T-helper 22 cell (primary cell): ENCODE data around the gene C2CD5.
A peak's percentile ranks its signal among the peaks of the same experiment; 100 is the strongest.
"Not testable (repeated sequence)": the region's sequence is repeated elsewhere in the genome, so short reads cannot be mapped to it uniquely, and the experiment has no call there.

ENCODE experiments used
- DNase-seq: peaks from one replicate; pipeline ENCODE4 v3.0.0-alpha.2; 2020; ENCODE audit warnings: low read depth

Gene C2CD5, protein sequence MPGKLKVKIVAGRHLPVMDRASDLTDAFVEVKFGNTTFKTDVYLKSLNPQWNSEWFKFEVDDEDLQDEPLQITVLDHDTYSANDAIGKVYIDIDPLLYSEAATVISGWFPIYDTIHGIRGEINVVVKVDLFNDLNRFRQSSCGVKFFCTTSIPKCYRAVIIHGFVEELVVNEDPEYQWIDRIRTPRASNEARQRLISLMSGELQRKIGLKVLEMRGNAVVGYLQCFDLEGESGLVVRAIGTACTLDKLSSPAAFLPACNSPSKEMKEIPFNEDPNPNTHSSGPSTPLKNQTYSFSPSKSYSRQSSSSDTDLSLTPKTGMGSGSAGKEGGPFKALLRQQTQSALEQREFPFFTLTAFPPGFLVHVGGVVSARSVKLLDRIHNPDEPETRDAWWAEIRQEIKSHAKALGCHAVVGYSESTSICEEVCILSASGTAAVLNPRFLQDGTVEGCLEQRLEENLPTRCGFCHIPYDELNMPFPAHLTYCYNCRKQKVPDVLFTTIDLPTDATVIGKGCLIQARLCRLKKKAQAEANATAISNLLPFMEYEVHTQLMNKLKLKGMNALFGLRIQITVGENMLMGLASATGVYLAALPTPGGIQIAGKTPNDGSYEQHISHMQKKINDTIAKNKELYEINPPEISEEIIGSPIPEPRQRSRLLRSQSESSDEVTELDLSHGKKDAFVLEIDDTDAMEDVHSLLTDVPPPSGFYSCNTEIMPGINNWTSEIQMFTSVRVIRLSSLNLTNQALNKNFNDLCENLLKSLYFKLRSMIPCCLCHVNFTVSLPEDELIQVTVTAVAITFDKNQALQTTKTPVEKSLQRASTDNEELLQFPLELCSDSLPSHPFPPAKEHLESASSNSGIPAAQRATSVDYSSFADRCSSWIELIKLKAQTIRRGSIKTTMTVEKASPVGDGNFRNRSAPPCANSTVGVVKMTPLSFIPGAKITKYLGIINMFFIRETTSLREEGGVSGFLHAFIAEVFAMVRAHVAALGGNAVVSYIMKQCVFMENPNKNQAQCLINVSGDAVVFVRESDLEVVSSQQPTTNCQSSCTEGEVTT

DNA sequence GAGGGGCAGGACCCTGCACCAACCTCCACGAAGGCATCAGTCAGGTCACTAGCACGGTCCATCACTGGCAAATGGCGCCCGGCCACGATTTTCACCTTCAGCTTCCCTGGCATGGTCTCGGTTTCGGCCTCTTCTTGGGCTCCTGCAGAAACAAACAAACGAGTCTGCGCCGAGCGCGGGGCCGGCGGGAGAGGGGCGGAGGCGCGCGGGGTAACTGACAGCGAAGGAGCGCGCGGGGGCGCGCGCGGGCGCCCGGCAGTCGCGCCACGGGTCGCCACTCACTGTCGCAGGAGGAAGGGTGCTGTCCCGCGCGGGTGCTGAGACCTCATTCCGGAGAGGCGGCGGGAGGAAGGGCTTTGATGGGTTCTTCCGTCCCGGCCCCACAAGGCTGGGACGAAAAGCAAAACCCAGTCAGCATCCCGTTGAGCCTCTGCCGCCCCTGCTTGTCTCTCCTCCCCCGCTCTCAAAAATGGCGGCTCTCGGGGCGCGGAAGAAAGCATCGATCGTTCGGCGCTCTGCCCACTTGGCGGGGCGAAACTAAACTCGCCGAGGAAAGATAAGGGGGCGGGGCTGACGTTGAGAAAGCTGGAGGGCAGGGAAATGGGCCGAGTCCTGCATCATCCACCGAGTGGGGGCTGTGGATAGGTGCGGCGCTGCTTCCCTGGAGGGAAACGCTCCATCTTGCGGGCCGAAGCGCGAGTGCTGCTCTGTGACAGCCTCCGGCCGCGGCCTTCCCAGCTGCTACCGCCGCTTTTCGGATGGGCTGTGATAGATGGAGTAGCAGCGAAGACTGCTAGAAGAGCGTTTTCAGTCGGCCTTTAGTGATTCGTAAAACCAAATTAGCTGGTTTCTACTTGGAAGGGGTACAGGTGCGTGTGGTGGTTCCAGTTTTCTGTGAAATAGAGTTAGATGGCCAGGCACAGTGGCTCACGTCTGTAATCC lies at the start of gene C2CD5:
C2CD5 (minus strand) TSS at position 505 of the 942 bp plus-strand sequence; CDS start at position 113, 392 bp downstream.
- DNase-seq, result peak; percentile 88

DNA sequence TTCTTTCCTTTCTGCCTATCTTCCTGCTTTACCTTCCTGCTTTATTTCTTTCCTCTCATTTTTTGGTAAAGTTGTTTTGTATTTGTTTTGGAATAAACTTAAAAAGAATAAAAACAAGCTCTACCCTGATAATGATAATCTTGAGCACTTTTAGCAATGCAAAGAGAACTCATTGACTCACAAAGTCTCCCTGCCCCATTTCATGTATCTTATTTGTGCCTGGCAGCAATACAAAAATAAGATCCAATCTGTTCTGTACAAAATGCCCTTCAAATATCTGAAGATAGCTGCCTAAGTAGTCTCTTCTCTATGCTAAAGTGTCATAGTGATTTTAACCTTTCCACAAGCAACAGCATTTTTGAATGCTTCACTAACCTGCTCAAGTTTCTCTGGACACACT lies 49.5 kb upstream of the C2CD5 start:
- DNase-seq, result no peak

DNA sequence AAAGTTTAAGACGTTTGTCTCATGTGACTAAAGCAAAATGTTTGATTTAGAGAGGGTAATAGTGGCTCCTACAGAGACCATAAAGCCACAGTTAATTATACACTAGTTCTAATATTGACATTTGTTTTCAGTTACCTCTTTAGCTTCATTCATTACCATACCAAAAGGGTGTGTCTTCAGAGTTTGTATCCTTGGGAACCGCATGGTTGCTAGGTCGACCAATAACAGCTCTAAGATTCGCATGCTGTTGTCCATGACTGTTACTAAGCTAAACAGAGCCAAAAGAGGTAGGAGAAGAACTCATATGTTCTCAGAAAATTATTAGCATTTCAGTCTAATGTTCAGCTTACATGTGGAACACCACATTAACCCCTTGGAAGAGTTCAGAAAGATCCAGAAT lies 44.5 kb upstream of the C2CD5 start:
- no peak for DNase-seq

DNA sequence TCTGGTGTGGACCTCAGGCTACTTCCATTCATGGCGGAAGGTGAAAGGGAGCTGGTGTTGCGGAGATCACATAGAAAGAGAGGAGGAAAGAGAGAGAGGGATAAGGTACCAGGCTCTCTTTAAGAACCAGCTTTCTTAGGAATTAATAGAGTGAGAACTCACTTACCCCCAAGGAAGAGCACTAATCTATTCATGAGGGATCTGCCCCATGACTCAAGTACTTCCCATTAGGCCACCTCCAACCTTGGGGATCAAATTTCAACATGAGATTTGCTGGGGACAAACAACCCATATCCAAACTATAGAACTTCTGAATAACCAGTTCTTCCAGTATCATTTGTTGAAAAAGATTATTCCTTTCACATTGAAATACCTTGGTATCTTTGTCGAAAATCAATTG lies 34.0 kb upstream of the C2CD5 start:
- no peak for DNase-seq

DNA sequence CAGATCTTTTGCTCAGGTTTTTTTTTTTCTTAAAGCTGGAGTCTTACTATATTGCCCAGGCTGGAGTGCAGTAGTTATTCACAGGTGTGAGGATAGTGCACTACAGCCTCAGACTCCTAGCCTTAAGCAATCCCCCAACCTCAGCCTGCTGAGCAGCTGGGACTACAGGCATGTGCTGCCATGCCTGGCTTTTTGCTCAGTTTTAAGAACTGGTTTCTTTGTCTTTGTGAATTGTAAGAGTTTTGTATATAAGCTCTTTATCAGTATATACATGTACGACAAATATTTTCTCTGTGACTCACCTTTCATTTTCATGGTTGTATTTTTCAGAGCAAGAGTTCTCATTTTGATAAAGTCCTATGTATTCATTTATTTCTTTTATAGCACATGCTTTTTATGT lies 33.3 kb upstream of the C2CD5 start:
- DNase-seq, result no peak

DNA sequence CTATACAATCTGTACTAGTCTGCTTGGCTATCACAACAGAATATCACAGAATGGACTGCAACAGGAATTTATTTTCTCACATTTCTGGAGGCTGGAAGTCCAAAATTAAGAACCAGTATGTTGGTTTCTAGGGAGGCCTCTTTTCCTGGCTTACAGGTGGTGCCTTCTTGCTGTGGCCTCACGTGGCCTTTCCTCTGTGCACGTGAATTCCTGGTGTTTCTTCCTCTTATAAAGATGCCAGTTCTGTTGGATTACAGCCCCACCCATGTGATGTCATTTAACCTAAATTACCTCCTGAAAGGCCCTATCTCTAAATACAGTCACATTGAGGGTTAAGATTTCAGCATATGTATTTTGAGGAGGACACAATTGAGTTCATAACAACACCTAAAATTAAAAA lies 32.1 kb upstream of the C2CD5 start:
- DNase-seq, result no peak

DNA sequence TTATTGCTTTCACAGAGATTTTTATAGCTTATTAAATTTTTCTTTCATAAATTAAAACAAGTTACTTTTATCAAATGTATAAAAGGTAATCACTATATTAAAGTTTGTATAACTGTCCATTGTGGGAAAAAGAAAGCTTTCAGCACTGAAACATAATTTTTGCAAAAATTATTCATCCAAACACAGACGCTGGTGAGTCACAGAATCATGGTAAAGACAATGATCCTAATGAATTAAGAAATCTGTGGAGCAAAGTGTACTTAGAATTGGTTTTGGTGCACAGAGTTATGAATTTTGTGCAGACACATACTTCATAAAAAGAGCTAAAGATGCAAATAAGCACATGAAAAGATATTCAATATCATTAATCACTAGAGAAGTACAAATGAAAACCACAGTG lies 31.7 kb upstream of the C2CD5 start:
- no peak for DNase-seq

DNA sequence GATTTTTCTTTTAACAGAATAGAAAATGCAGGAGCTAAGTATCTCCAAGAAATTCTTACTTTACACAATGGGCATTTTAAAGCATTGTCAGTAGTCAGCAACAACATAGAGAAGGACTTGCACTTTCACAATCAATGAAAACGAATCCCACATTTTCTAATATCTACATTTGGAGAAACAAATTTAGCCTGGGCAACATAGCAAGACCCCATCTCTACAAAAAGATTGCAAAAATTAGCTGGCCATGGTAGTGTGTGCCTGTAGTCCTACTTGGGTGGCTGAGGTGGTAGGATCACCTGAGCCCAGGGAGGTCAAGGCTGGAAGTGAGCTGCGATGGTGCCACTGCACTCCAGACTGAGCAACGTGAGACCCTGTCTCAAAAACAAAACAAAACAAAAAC lies 30.6 kb upstream of the C2CD5 start:
- no peak for DNase-seq

DNA sequence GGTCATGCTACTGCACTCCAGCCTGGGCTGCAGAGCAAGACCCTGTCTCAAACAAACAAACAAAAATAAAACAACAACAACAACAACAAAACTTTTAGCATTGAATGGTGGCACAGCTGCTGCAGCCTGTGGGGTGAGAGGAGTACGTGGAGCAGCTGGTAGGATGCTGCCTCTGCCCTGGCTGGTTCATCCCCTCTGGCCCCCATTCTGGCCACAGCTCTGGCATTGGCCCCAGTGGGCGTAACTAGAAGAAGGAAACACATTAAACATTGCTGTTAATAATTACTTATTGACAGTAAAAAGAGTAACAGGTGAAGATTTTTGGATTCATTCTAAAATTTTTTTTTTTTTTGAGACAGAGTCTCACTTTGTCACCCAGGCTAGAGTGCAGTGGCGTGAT lies 28.8 kb upstream of the C2CD5 start:
- no peak for DNase-seq

DNA sequence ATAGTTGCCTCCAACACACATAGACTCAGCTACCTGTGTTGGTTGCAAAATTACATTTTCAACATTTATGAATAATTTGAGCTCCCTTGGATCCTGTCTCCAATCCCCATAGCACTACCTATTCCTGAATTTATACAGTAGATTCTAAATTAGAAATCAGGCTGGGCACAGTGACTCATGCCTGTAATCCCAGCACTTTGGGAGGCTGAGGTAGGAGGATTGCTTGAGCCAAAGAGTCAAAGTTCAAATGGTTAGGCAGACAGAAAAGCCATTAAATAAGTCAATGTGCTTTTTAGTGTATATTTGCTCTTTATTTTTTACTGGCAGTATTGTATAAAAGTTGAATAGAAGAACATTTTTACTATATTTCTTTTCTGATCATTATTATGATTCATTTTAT lies 24.9 kb upstream of the C2CD5 start:
- no peak for DNase-seq

DNA sequence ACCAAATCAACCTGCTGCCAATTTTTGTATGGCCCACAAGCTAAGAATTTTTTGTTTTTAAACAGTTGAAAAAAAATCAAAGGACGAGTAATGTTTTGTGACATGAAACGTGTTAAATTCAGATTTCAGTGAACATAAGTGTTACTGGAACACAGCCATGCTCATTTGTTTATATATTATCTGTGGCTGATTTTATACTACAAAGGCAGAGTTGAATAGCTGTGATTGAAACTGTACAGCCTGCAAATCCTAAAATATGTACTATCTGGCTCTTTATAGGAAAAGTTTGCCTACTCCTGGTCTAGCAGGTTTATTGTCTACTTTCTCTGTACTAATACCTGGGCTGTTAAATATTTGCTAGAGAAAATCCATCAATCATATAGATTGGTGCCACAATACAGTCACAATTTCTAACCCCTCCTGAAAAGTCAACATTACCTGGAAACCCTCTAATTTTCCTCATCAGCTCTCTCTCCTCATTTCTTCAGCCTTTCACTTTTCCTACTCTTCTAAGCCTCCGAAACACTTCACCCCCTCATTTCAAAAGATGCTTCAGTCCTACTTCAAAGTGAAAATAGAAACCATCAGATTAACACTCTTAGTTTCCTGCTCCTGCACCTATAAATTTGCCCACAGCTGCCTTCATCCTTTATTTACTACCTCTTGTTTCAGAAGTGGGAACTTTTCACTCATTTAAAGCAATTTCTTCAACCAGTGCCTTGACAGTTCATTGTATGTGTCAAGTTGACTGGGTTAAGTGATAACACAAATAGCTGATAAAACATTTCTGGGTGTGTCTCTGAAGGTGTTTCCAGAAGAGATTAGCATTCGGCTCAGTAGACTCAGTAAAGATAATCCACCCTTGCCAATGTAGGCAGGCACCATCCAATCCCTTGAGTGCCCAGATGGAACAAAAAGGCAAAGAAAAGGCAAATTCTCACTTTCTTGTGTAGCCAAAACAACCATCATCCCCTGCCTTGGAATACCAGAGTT lies 18.0 kb upstream of the C2CD5 start:
- no peak for DNase-seq

DNA sequence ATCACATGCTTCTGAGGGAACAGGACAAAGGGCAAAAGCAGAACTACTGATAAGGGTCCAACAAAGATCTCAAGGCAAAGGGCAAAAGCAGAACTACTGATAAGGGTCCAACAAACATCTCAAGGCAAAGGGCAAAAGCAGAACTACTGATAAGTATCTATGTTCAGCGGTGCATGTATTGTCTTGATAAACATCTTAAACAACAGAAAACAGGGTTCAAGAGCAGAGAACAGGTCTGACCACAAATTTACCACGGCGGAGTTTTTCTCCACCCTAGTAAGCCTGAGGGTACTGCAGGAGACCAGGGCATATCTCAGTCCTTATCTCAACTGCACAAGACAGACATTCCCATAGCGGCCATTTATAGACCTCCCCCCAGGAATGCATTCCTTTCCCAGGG lies 10.4 kb upstream of the C2CD5 start:
- DNase-seq, result not testable (repeated sequence)

DNA sequence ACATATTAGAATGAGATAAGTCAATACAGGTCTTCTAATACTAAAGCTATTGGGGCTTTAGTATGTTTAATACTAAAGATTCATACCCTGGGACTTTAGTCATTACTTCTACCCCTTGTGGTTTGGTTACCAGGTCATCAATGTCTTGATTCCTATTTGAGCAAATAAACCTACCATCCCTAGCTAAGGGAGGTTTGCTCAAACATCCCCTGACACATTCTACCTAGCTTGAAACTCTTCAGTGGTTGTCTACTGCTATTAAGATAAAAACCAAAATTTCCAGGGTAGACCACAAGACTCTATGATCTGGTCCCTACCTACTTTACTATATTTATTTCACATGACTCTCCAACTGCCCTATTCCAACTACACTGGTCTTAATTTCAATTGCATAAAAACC lies 7.3 kb upstream of the C2CD5 start:
- no peak for DNase-seq

DNA sequence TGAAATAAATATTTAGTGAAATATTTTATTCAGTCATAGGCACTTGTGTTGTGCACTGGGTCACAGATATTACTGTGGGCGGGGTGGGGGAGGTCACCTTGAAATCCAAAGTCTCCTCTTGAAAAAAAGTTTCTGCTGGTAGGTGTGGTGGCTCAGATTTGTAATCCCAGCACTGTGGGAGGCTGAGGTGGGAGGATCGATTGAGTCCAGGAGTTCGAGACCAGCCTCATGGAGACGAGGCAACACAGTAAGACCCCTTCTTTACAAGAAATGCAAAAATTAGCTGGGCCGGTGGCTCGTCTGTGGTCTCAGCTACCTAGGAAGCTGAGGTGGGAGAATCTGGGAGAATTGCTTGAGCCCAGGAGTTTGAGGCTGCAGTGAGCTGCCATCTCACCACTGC lies 913 bp upstream of the C2CD5 start:
- no peak for DNase-seq

DNA sequence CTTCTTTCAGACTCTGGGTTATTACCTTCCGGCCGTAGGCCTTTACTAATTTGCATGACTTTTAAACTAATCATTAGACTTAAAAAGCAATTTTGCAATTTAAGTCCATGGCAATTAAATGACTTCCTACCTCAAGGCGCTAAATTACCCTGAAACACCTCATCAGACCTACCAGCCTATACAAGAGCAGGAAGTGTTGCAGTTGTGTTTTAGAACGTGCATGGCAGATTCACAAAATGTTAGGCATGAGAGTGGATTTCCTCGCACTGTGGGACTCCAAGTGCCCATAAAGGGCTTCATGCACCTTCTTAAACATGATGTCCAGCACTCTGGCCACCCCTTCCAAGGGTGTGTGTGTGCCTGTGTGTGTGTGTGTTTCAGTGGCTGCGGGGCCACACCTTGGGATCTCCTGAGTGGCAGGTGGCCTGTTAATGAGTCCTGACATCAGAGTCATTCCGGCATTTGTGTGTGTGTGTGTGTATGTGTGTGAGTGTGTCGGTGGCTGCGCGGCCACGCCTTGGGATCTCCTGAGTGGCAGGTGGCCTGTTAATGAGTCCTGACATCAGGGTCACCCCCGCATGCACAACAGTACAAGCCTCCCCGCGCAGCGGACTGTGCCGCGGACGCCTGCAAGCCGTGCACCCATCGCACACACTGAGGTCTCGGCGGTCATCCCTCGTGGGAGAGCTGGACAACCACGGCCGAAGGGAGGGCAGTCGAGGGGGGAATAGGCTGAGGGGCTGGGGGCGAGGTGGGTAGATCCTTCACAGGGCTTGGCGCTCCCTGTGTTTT lies 900 bp downstream of the C2CD5 start:
- peak; percentile 30 for DNase-seq

DNA sequence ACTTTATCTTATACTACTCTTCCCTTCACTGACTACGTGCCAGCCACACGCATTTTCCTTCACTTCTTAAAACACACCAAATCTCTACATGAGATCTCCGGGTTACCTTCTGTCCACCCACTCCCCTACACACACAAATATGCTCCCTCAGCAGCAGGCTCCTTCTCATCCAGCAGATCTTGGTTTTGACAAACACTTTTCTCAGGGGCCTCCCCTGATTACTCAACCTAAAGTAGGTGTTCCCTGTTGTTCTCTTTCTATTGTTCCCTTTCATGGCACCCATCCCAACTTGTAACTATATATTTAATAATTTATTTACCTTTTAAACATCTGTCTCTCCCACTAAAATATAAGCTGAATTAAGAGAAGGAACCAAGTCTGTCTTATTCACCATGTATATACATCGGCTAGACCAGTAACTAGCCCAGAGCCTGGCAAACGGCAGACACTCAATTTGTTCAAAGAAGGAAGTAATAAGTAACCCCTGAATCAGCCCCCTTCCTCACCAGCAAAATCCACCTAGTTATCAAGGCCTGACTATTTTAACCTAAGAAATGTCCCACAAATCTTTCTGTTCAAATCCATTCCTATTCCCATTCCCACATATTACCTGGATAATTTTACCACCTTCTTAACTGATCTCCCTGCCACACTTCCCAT lies 2.7 kb downstream of the C2CD5 start:
- DNase-seq, result no peak

DNA sequence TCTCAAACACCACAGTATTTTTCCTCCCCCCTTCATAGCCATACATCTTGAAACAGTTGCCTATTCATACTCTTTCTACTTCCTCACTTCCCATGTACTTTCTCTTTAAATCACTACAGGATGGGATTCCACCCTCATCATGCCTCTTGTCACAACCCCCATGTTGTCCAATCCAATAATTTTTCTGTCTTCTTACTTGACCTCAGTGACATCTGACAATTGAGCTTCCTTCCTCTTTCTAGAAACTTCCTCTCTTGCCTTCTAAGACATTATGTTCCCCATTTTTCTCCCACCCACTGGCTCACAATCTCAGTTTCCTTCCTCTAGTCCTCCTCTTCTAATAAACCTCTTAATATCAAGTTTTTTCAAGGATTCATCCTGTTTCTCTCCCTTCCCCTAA lies 5.3 kb downstream of the C2CD5 start:
- no peak for DNase-seq

DNA sequence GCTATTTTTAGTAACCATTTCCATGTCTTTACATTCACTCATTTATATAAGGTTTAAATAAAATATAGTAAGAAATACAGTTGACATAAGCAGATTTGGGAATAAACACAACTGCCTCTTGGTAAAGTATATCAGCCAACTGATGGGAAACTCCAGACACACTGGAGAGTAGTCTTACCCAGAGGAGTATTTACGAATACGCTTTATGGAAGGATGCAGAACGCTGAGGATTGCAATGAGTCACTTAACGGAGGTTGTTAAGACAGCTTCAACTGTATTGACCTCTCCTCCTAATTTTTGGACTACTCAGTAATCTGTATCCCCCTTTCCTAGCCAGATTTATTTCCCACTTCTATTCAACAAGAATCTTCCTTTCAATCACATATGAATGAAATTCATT lies 6.0 kb downstream of the C2CD5 start:
- no peak for DNase-seq

DNA sequence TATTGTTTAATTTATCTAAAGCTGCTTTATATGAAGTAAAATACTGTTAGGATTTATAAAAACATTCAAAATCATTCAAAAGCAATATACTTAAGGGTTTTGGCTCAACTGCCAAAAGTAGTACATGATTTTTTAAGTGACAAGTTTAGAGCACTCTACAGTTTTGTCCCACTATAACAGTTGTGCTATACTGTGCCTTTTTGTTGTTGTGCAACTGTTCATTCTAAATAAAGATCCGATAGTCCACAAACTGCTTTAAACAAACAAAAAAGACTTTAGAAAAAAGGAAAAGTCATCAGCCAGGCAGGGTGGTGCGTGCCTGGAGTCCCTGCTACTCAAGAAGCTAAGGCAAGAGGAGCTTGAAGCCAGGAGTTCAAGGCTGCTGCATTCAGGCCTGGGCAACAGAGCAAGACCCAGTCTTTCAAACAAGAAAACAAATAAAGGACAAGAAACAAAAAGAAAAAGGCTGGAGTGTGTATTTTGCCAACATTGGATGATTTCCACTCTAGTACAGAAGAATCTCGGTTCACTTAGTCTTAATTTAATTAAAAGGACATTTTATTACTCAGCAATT lies 7.3 kb downstream of the C2CD5 start:
- no peak for DNase-seq
